ENCODE data around the gene MT1HL1. TPM values are rescaled to one million over a fixed set of nuclear protein-coding genes. Genes with fewer than 3 reads are reported as not detected.

Gene MT1HL1
- total and polyA plus RNA-seq, 2 of the 4 experiments (the other 2 are of a cell fraction) = not detected

DNA sequence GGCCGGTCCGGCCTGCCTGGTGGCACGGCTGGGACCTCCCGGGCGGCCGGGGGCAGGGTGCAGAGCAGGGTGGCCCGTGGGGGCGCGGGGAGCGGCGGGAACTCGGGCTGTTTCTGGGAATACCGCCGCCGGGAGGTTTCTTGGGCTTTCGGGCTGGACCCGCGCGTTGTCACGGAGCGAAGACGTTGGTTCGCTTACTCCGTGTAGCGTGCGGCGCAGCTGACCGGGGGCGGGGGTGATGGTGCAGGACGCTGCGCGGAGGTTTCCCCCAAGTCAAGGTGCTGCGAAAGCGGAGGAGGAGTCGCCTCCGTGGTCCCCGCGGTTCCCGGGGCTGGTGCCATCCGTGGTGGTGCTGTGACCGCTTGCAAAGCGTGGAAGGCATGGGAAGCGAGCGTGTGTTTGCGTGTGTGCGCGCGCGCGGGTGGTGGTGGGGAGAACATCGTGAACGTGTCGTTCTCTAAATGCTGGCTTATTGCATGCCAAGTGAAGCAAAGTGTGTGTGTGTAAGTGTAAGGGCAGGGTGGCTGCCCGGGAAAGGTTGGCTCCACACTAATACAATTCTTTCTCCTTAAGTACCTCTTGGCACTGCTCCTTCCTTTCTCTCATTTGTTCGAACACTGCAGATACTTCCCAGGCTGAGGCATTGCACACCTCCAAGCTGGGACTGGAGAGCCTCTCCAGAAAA is 38.8 kb upstream of the MT1HL1 start (continued):
- TF ChIP-seq, protein P1, sequence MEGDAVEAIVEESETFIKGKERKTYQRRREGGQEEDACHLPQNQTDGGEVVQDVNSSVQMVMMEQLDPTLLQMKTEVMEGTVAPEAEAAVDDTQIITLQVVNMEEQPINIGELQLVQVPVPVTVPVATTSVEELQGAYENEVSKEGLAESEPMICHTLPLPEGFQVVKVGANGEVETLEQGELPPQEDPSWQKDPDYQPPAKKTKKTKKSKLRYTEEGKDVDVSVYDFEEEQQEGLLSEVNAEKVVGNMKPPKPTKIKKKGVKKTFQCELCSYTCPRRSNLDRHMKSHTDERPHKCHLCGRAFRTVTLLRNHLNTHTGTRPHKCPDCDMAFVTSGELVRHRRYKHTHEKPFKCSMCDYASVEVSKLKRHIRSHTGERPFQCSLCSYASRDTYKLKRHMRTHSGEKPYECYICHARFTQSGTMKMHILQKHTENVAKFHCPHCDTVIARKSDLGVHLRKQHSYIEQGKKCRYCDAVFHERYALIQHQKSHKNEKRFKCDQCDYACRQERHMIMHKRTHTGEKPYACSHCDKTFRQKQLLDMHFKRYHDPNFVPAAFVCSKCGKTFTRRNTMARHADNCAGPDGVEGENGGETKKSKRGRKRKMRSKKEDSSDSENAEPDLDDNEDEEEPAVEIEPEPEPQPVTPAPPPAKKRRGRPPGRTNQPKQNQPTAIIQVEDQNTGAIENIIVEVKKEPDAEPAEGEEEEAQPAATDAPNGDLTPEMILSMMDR (conservative IDR thresholded peaks at IDR 0.05; ENCODE audit: low read depth, low read length) = no peak
- TF ChIP-seq CHD1 (IDR thresholded peaks at IDR 0.05; ENCODE audit: low read depth, low read length) (no peak), POLR2A (IDR thresholded peaks at IDR 0.05; ENCODE audit: low read depth, low read length) (no peak), FOS (IDR thresholded peaks at IDR 0.05; ENCODE audit: low read depth, low read length) (no peak), MAFK (IDR thresholded peaks at IDR 0.05; ENCODE audit: low read depth, low read length) (no peak), RCOR1 (IDR thresholded peaks at IDR 0.05; ENCODE audit: insufficient replicate concordance, low read length) (no peak)

All from IMR-90 (cell line).